MM.1S (cell line): Measurements from ENCODE around the gene ATP9A.

Experiments used
- DNase-seq: peaks from one replicate; pipeline ENCODE4 v3.0.0-alpha.2; 2015
- H2AFZ ChIP-seq: fragments of 300-600 bp; sonication (generic); 2 replicates; pipeline ENCODE4 v1.6.0; 2016; ENCODE audit warnings: antibody characterized with exemption, low read length
- H3F3A ChIP-seq: fragments of 300-600 bp; sonication (generic); 2 replicates; pipeline ENCODE4 v1.6.1; 2016; ENCODE audit warnings: mild to moderate bottlenecking, antibody characterized with exemption, low read length, moderate library complexity, mixed read lengths; ENCODE audit not compliant: insufficient read depth
- H3K27ac ChIP-seq: fragments of 300-600 bp; sonication (generic); 2 replicates; pipeline ENCODE4 v1.5.1; 2016; ENCODE audit warnings: mild to moderate bottlenecking, low read length
- H3K27me3 ChIP-seq: fragments of 300-600 bp; sonication (generic); replicated peaks from 2 replicates; pipeline ENCODE4 v1.6.0; 2016; ENCODE audit warnings: low read length; ENCODE audit not compliant: insufficient read depth
- H3K36me3 ChIP-seq: fragments of 300-600 bp; sonication (generic); replicated peaks from 2 replicates; pipeline ENCODE4 v1.6.1; 2016; ENCODE audit warnings: mild to moderate bottlenecking, low read length, mixed read lengths; ENCODE audit not compliant: insufficient read depth
- H3K4me1 ChIP-seq: fragments of 300-600 bp; sonication (generic); 2 replicates; pipeline ENCODE4 v1.6.1; 2016; ENCODE audit warnings: low read length, mixed read lengths
- H3K4me2 ChIP-seq: fragments of 300-600 bp; sonication (generic); 2 replicates; pipeline ENCODE4 v1.6.0; 2016; ENCODE audit warnings: low read depth, low read length
- H3K4me3 ChIP-seq: fragments of 300-600 bp; sonication (generic); 2 replicates; pipeline ENCODE4 v1.5.1; 2016; ENCODE audit warnings: low read length, mixed read lengths
- H3K79me2 ChIP-seq: fragments of 300-600 bp; sonication (generic); 2 replicates; pipeline ENCODE4 v1.6.1; 2016; ENCODE audit warnings: mixed run types, low read length, mixed read lengths
- H3K9ac ChIP-seq: fragments of 300-600 bp; sonication (generic); 2 replicates; pipeline ENCODE4 v1.6.1; 2016; ENCODE audit warnings: low read length, mixed read lengths
- H3K9me2 ChIP-seq: fragments of 300-600 bp; sonication (generic); replicated peaks from 2 replicates; pipeline ENCODE4 v1.6.1; 2016; ENCODE audit warnings: mild to moderate bottlenecking, low read length, mixed read lengths; ENCODE audit not compliant: insufficient read depth
- H3K9me3 ChIP-seq: fragments of 300-600 bp; sonication (generic); replicated peaks from 2 replicates; pipeline ENCODE4 v1.6.1; 2016; ENCODE audit warnings: mild to moderate bottlenecking, low read length, mixed read lengths; ENCODE audit not compliant: insufficient read depth
- H4K20me1 ChIP-seq: fragments of 300-600 bp; sonication (generic); 2 replicates; pipeline ENCODE4 v1.6.1; 2016; ENCODE audit warnings: mild to moderate bottlenecking, low read length, moderate library complexity, mixed read lengths; ENCODE audit not compliant: insufficient read depth
- EZH2 ChIP-seq: fragments of 300-600 bp; sonication (generic); optimal IDR thresholded peaks from 2 replicates; pipeline ENCODE3; 2017; ENCODE audit warnings: low read depth, mild to moderate bottlenecking, antibody characterized with exemption, low read length, mixed read lengths
- EZH2phosphoT487 ChIP-seq: fragments of 300-600 bp; sonication (generic); IDR thresholded peaks from 2 replicates; pipeline ENCODE4 v1.6.1; 2018; ENCODE audit warnings: antibody characterized with exemption, low read length
- TF ChIP-seq, protein P1 (sequence below): fragments of 300-600 bp; sonication (generic); IDR thresholded peaks from 2 replicates; pipeline ENCODE4 v1.5.1; 2016; ENCODE audit warnings: antibody characterized with exemption, low read length, mixed read lengths

Gene ATP9A

GRCh38 chr20:51562027-51562331, 206.2 kb downstream of the ATP9A start:
- TF ChIP-seq, protein P1, sequence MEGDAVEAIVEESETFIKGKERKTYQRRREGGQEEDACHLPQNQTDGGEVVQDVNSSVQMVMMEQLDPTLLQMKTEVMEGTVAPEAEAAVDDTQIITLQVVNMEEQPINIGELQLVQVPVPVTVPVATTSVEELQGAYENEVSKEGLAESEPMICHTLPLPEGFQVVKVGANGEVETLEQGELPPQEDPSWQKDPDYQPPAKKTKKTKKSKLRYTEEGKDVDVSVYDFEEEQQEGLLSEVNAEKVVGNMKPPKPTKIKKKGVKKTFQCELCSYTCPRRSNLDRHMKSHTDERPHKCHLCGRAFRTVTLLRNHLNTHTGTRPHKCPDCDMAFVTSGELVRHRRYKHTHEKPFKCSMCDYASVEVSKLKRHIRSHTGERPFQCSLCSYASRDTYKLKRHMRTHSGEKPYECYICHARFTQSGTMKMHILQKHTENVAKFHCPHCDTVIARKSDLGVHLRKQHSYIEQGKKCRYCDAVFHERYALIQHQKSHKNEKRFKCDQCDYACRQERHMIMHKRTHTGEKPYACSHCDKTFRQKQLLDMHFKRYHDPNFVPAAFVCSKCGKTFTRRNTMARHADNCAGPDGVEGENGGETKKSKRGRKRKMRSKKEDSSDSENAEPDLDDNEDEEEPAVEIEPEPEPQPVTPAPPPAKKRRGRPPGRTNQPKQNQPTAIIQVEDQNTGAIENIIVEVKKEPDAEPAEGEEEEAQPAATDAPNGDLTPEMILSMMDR: no peak
- TF ChIP-seq EZH2phosphoT487 (no peak), EZH2 (no peak)
- no peak for DNase-seq
- Histone ChIP-seq H3K4me3 (no peak overlapping the region), H2AFZ (no peak overlapping the region), H3K79me2 (no peaks in the 10 kb centered on the region), H3K27ac (no peak overlapping the region), H3K4me2 (0 out of 2 replicates have a peak overlapping the region, but pooled peaks have one; percentile 17), H3K9me3 (no peaks in the 10 kb centered on the region), H3F3A (no peaks in the 10 kb centered on the region), H3K36me3 (no peaks in the 10 kb centered on the region), H3K9ac (no peak overlapping the region), H3K9me2 (no peaks in the 10 kb centered on the region), H3K27me3 (peaks cover 21% of the 10 kb centered on the region), H3K4me1 (no peaks in the 10 kb centered on the region), H4K20me1 (no peaks in the 10 kb centered on the region)

GRCh38 chr20:51560550-51561307, 207.5 kb downstream of the ATP9A start:
- no peak for DNase-seq
- peaks cover 21% of the 10 kb centered on the region for H3K27me3 ChIP-seq

DNA sequence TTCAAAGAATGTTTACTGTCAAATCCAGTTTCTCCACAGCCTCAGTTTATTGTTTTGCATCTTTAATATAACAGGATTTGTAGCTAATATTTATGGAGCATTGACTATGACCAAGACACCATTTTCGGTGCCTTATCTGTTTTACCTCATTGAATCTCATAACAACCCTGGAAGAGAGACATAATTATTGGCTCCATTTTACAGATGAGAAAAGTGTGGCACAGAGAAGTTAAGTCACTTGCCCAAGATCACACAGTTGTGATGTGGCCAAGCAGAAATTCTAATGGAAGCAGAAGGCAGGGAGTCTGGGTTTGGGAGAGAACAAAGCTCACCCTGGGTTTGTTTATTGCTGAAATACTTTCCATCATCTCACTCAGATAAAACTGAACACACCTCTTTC, 208.1 kb downstream of the ATP9A start:
- no peaks in the 10 kb centered on the region for H3F3A ChIP-seq
- H3K9ac ChIP-seq: no peak overlapping the region
- no peak overlapping the region for H3K4me2 ChIP-seq
- no peaks in the 10 kb centered on the region for H3K79me2 ChIP-seq
- H3K27me3 ChIP-seq: peaks cover 21% of the 10 kb centered on the region
- H3K27ac ChIP-seq: no peak overlapping the region
- H3K4me3 ChIP-seq: no peak overlapping the region
- TF ChIP-seq EZH2phosphoT487 (no peak), EZH2 (no peak)
- TF ChIP-seq, protein P1: no peak
- H3K9me3 ChIP-seq: no peaks in the 10 kb centered on the region
- no peaks in the 10 kb centered on the region for H4K20me1 ChIP-seq
- DNase-seq: no peak
- no peaks in the 10 kb centered on the region for H3K36me3 ChIP-seq
- no peaks in the 10 kb centered on the region for H3K9me2 ChIP-seq
- H2AFZ ChIP-seq: no peak overlapping the region
- H3K4me1 ChIP-seq: no peaks in the 10 kb centered on the region

More at GRCh38 chr20:51560550-51561307, 207.5 kb downstream of the ATP9A start:
- no peak overlapping the region for H3K4me2 ChIP-seq
- no peak overlapping the region for H3K4me3 ChIP-seq
- H3K79me2 ChIP-seq: no peaks in the 10 kb centered on the region
- no peaks in the 10 kb centered on the region for H3K36me3 ChIP-seq
- no peak overlapping the region for H3K9ac ChIP-seq
- TF ChIP-seq, protein P1: no peak
- no peak for TF ChIP-seq EZH2phosphoT487
- TF ChIP-seq EZH2: no peak
- no peak overlapping the region for H2AFZ ChIP-seq
- H3F3A ChIP-seq: no peaks in the 10 kb centered on the region
- H3K4me1 ChIP-seq: no peaks in the 10 kb centered on the region
- H4K20me1 ChIP-seq: no peaks in the 10 kb centered on the region
- H3K9me2 ChIP-seq: no peaks in the 10 kb centered on the region
- H3K9me3 ChIP-seq: no peaks in the 10 kb centered on the region
- no peak overlapping the region for H3K27ac ChIP-seq
